HEK293 (cell line): ENCODE measurements around the gene PPIA.
A peak's percentile ranks its signal among the peaks of the same experiment; 100 is the strongest.

Source experiments
- CTCF ChIA-PET: fragments of 350-600 bp; formaldehyde crosslinking; extraction: SDS; loops from one replicate; lab custom pipeline; 2021; ENCODE audit warnings: antibody characterized with exemption; lab: Yijun Ruan, JAX
- POLR2A ChIA-PET: fragments of 300-600 bp; formaldehyde crosslinking; extraction: SDS; loops from one replicate; lab custom pipeline; 2020; ENCODE audit warnings: antibody characterized with exemption, inconsistent platforms; lab: Yijun Ruan, JAX
- H3K27ac ChIP-seq: fragments of 200-500 bp; sonication (Bioruptor generic); 2 replicates; pipeline ENCODE4 v1.5.1; 2014; ENCODE audit warnings: low read depth, low read length, control low read depth, inconsistent platforms; ENCODE audit errors: extremely low read depth
- H3K36me3 ChIP-seq, 2 experiments: fragments of 200-500 bp in 1 of 2; sonication (Bioruptor generic) in 1 of 2; 1 replicate in 1 of 2; 2 replicates in 1 of 2; pipeline ENCODE4 v1.5.1; 2014 to 2017; ENCODE audit warnings: inconsistent platforms in 2 of 2, low read length in 2 of 2; ENCODE audit not compliant: control insufficient read depth in 2 of 2, insufficient read depth in 1 of 2
- H3K4me1 ChIP-seq: fragments of 200-500 bp; sonication (Bioruptor generic); 2 replicates; pipeline ENCODE4 v1.5.1; 2014; ENCODE audit warnings: mild to moderate bottlenecking, low read length, inconsistent platforms; ENCODE audit not compliant: control insufficient read depth, insufficient read depth
- H3K4me3 ChIP-seq: 2 replicates; pipeline ENCODE4 v1.5.1; 2011; ENCODE audit warnings: low read depth, mild to moderate bottlenecking, control low read depth, low read length, moderate library complexity
- H3K9me3 ChIP-seq: fragments of 200-500 bp; sonication (Bioruptor generic); 2 replicates; pipeline ENCODE4 v1.5.1; 2014; ENCODE audit warnings: low read depth, low read length, inconsistent platforms; ENCODE audit not compliant: control insufficient read depth, insufficient read depth
- FEZF1 ChIP-seq: fragments of 450-650 bp; formaldehyde crosslinking; IDR thresholded peaks from 2 replicates; pipeline ENCODE4 v1.5.1; 2016; ENCODE audit warnings: missing biosample characterization, missing genetic modification characterization
- GLIS1 ChIP-seq: fragments of 450-650 bp; formaldehyde crosslinking; IDR thresholded peaks from 2 replicates; pipeline ENCODE4 v1.5.1; 2016; ENCODE audit warnings: missing biosample characterization, missing genetic modification characterization
- KLF7 ChIP-seq: fragments of 450-650 bp; formaldehyde crosslinking; IDR thresholded peaks from 2 replicates; pipeline ENCODE4 v1.5.1; 2016; ENCODE audit warnings: missing biosample characterization, missing genetic modification characterization, borderline replicate concordance
- SP2 ChIP-seq: fragments of 450-650 bp; formaldehyde crosslinking; IDR thresholded peaks from 2 replicates; pipeline ENCODE4 v1.5.1; 2016; ENCODE audit warnings: missing biosample characterization, missing genetic modification characterization
- ZFP37 ChIP-seq: fragments of 450-650 bp; formaldehyde crosslinking; IDR thresholded peaks from 2 replicates; pipeline ENCODE4 v1.5.1; 2016; ENCODE audit warnings: missing biosample characterization, missing genetic modification characterization
- ZFP41 ChIP-seq: fragments of 450-650 bp; formaldehyde crosslinking; IDR thresholded peaks from 2 replicates; pipeline ENCODE4 v1.5.1; 2016; ENCODE audit warnings: missing biosample characterization, missing genetic modification characterization, borderline replicate concordance
- ZNF140 ChIP-seq: fragments of 450-650 bp; formaldehyde crosslinking; IDR thresholded peaks from 2 replicates; pipeline ENCODE4 v1.5.1; 2016; ENCODE audit warnings: missing biosample characterization, missing genetic modification characterization
- ZNF221 ChIP-seq: fragments of 450-650 bp; formaldehyde crosslinking; IDR thresholded peaks from 2 replicates; pipeline ENCODE4 v1.5.1; 2017; ENCODE audit warnings: missing biosample characterization, missing genetic modification characterization, borderline replicate concordance
- ZNF248 ChIP-seq: fragments of 450-650 bp; formaldehyde crosslinking; IDR thresholded peaks from 2 replicates; pipeline ENCODE4 v1.5.1; 2017; ENCODE audit warnings: missing biosample characterization, missing genetic modification characterization
- ZNF292 ChIP-seq: fragments of 450-650 bp; formaldehyde crosslinking; IDR thresholded peaks from 2 replicates; pipeline ENCODE4 v1.5.1; 2016; ENCODE audit warnings: low read depth, missing biosample characterization, missing genetic modification characterization, borderline replicate concordance
- ZNF341 ChIP-seq: fragments of 450-650 bp; formaldehyde crosslinking; IDR thresholded peaks from 2 replicates; pipeline ENCODE4; 2016; ENCODE audit warnings: low read depth, missing biosample characterization, missing genetic modification characterization
- ZNF394 ChIP-seq: fragments of 450-650 bp; formaldehyde crosslinking; IDR thresholded peaks from 2 replicates; pipeline ENCODE4 v1.5.1; 2016; ENCODE audit warnings: missing biosample characterization, missing genetic modification characterization, mild to moderate bottlenecking, moderate library complexity, borderline replicate concordance
- ZNF521 ChIP-seq: fragments of 450-650 bp; formaldehyde crosslinking; IDR thresholded peaks from 2 replicates; pipeline ENCODE4 v1.5.1; 2017; ENCODE audit warnings: missing biosample characterization, mild to moderate bottlenecking, missing genetic modification characterization
- ZNF529 ChIP-seq: fragments of 450-650 bp; formaldehyde crosslinking; IDR thresholded peaks from 2 replicates; pipeline ENCODE4 v1.5.1; 2017; ENCODE audit warnings: missing genetic modification characterization, missing biosample characterization; ENCODE audit not compliant: insufficient replicate concordance
- ZNF600 ChIP-seq: fragments of 450-650 bp; formaldehyde crosslinking; IDR thresholded peaks from 2 replicates; pipeline ENCODE4 v1.5.1; 2016; ENCODE audit warnings: missing biosample characterization, missing genetic modification characterization
- ZNF621 ChIP-seq: fragments of 450-650 bp; formaldehyde crosslinking; IDR thresholded peaks from 2 replicates; pipeline ENCODE4 v1.5.1; 2017; ENCODE audit warnings: missing biosample characterization, missing genetic modification characterization
- ZNF623 ChIP-seq: fragments of 450-650 bp; formaldehyde crosslinking; IDR thresholded peaks from 2 replicates; pipeline ENCODE4 v1.5.1; 2016; ENCODE audit warnings: missing biosample characterization, missing genetic modification characterization
- ZNF629 ChIP-seq: fragments of 450-650 bp; formaldehyde crosslinking; IDR thresholded peaks from 2 replicates; pipeline ENCODE4 v1.5.1; 2017; ENCODE audit warnings: missing biosample characterization, missing genetic modification characterization
- ZNF654 ChIP-seq: fragments of 450-650 bp; formaldehyde crosslinking; IDR thresholded peaks from 2 replicates; pipeline ENCODE4 v1.5.1; 2016; ENCODE audit warnings: low read depth, missing biosample characterization, missing genetic modification characterization
- ZNF701 ChIP-seq: fragments of 450-650 bp; formaldehyde crosslinking; IDR thresholded peaks from 2 replicates; pipeline ENCODE4 v1.5.1; 2016; ENCODE audit warnings: missing biosample characterization, missing genetic modification characterization
- TF ChIP-seq, protein P1 (sequence below): fragments of 450-650 bp; formaldehyde crosslinking; IDR thresholded peaks from 2 replicates; pipeline ENCODE4 v1.5.1; 2017; ENCODE audit warnings: missing biosample characterization, missing genetic modification characterization

Gene PPIA

GRCh38 chr7:44798649-44799305, 2.3 kb downstream of the PPIA start:
- no peaks in the 10 kb centered on the region for H3K9me3 ChIP-seq
- TF ChIP-seq FEZF1 (tag by site-specific recombination), result 0 out of 2 replicates have a peak, but pooled peaks have one; percentile 16
- no peak for TF ChIP-seq ZNF221 (tag by site-specific recombination)
- H3K36me3 ChIP-seq, result peaks cover 47 to 63% of the 10 kb centered on the region in 2 experiments
- H3K4me1 ChIP-seq, result 0 out of 2 replicates have a peak, but pooled peaks cover 4% of the 10 kb centered on the region
- H3K27ac ChIP-seq, result no peak overlapping the region
- H3K4me3 ChIP-seq, result peak overlapping the region; percentile 87
- CTCF ChIA-PET, result interaction anchor here (0.6 to 1.5 kb wide), 8 partner anchors 22 to 337 kb away, joined by 3 to 11 read pairs (median 6); partner anchors contain the start of gene H2AZ2
- POLR2A ChIA-PET, result interaction anchor here (0.6 to 3.0 kb wide), 9 partner anchors 21 to 225 kb away, joined by 3 to 16 read pairs (median 5); partner anchors contain the start of genes CCM2, DDX56, H2AZ2 and OGDH

GRCh38 chr7:44799939-44800338, 3.5 kb downstream of the PPIA start:
- Histone ChIP-seq H3K27ac (no peak overlapping the region), H3K4me1 (0 out of 2 replicates have a peak, but pooled peaks cover 4% of the 10 kb centered on the region), H3K36me3 (peaks cover 51 to 64% of the 10 kb centered on the region in 2 experiments), H3K4me3 (no peak overlapping the region), H3K9me3 (no peaks in the 10 kb centered on the region)
- ChIA-PET CTCF (no interaction called here), POLR2A (interaction anchor here (0.6 kb wide), 1 partner anchor 86 kb away, joined by 5 read pairs; no protein-coding TSS in a partner anchor)
- TF ChIP-seq ZNF600 (tag by site-specific recombination), result no peak
- TF ChIP-seq ZNF701 (tag by site-specific recombination), result no peak
- TF ChIP-seq GLIS1, result no peak
- no peak for TF ChIP-seq ZNF292 (tag by site-specific recombination)
- TF ChIP-seq ZNF140 (tag by site-specific recombination), result no peak
- TF ChIP-seq ZNF521 (tag by site-specific recombination), result no peak
- TF ChIP-seq ZNF529 (tag by site-specific recombination), result no peak
- TF ChIP-seq ZFP37, result no peak
- no peak for TF ChIP-seq ZFP41 (tag by site-specific recombination)
- no peak for TF ChIP-seq ZNF654 (tag by site-specific recombination)
- TF ChIP-seq ZNF248 (tag by site-specific recombination), result no peak
- TF ChIP-seq ZNF621 (tag by site-specific recombination), result no peak
- no peak for TF ChIP-seq ZNF623 (tag by site-specific recombination)

GRCh38 chr7:44801890-44802289, 5.4 kb downstream of the PPIA start:
- CTCF ChIA-PET, result interaction anchor here (0.6 to 0.7 kb wide), 2 partner anchors 119 to 267 kb away, joined by 3 to 6 read pairs; no protein-coding TSS in a partner anchor
- H3K27ac ChIP-seq, result no peak overlapping the region
- no peaks in the 10 kb centered on the region for H3K9me3 ChIP-seq
- H3K4me3 ChIP-seq, result no peak overlapping the region
- no peak for TF ChIP-seq ZNF341 (tag by site-specific recombination)
- no peak for TF ChIP-seq SP2 (tag by site-specific recombination)
- 0 out of 2 replicates have a peak, but pooled peaks have one; percentile 13 for TF ChIP-seq ZNF629 (tag by site-specific recombination)
- TF ChIP-seq, protein P1, sequence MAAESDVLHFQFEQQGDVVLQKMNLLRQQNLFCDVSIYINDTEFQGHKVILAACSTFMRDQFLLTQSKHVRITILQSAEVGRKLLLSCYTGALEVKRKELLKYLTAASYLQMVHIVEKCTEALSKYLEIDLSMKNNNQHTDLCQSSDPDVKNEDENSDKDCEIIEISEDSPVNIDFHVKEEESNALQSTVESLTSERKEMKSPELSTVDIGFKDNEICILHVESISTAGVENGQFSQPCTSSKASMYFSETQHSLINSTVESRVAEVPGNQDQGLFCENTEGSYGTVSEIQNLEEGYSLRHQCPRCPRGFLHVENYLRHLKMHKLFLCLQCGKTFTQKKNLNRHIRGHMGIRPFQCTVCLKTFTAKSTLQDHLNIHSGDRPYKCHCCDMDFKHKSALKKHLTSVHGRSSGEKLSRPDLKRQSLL (tag by site-specific recombination), result no peak
- TF ChIP-seq ZNF394, result 0 out of 2 replicates have a peak, but pooled peaks have one; percentile 17
- no peak for TF ChIP-seq KLF7 (tag by site-specific recombination)
- TF ChIP-seq, all 188 proteins: peak for 2
- POLR2A ChIA-PET, result interaction anchor here (0.8 to 2.2 kb wide), 4 partner anchors 7 to 220 kb away, joined by 3 to 8 read pairs (median 5); partner anchors contain the start of genes H2AZ2 and TMED4
- Histone ChIP-seq H3K36me3 (peaks cover 51 to 64% of the 10 kb centered on the region in 2 experiments), H3K4me1 (0 out of 2 replicates have a peak, but pooled peaks cover 4% of the 10 kb centered on the region)
